Measurements from ENCODE around the gene NAA40. TPM values are rescaled to one million over a fixed set of nuclear protein-coding genes. Genes with fewer than 3 reads are reported as not detected.

The NAA40 gene
- total and polyA plus RNA-seq, 2 of the 4 experiments (the other 2 are of a cell fraction): 15.2 to 24.7 TPM

DNA sequence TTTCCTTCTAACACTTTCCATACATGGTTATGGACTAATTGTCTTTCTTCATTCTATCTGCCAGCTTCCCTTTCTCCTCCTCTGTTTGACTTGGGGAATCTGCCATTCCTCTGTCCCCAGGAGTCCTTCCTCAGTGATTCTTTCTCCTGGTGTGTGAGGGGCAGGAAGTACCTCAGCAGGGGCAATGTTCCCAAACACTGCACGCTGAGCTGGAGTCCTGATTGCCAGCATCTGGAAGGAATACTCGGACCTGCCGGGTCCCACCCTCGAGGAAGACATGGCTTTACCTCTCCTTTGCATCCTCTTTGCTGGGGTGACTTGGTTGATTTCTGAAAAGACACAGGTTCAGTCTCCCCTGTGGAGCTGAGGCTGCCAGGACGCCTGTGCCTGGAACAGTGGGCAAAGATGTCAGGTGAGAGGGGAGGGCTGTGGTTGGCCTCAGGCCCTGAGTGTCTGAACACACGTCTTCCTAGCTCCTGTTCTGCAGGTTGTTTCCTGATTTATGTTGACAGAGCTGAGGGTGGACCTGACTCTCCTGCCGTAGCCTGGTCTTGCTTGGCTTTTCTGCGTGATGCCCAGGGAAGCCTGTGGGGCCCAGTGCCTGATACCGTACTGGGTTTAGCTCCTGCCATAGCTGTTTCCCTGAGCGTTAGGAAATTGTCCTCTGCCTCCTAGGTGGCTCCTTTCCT lies 39.9 kb downstream of the NAA40 start (continued):
- TF ChIP-seq MAFK (IDR thresholded peaks at IDR 0.05; ENCODE audit: low read depth, low read length): no peak
- TF ChIP-seq, protein P1, sequence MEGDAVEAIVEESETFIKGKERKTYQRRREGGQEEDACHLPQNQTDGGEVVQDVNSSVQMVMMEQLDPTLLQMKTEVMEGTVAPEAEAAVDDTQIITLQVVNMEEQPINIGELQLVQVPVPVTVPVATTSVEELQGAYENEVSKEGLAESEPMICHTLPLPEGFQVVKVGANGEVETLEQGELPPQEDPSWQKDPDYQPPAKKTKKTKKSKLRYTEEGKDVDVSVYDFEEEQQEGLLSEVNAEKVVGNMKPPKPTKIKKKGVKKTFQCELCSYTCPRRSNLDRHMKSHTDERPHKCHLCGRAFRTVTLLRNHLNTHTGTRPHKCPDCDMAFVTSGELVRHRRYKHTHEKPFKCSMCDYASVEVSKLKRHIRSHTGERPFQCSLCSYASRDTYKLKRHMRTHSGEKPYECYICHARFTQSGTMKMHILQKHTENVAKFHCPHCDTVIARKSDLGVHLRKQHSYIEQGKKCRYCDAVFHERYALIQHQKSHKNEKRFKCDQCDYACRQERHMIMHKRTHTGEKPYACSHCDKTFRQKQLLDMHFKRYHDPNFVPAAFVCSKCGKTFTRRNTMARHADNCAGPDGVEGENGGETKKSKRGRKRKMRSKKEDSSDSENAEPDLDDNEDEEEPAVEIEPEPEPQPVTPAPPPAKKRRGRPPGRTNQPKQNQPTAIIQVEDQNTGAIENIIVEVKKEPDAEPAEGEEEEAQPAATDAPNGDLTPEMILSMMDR (conservative IDR thresholded peaks at IDR 0.05; ENCODE audit: low read depth, low read length): no peak
- no peak for TF ChIP-seq CHD1 (IDR thresholded peaks at IDR 0.05; ENCODE audit: low read depth, low read length)
- TF ChIP-seq MAZ (IDR thresholded peaks at IDR 0.05; ENCODE audit: borderline replicate concordance, low read depth, low read length): no peak
